OCI-LY3 (cell line): Measurements from ENCODE around the gene CD83.

Source experiments
- EZH2phosphoT487 ChIP-seq: fragments of 200-600 bp; shearing (Covaris generic); IDR thresholded peaks from 2 replicates; pipeline ENCODE4 v1.6.1; 2018; ENCODE audit warnings: antibody characterized with exemption, mixed run types, low read depth
- TF ChIP-seq, protein P1 (sequence below): fragments of 200-600, 300-600 bp; sonication (generic); IDR thresholded peaks from 2 replicates; pipeline ENCODE4 v1.5.1; 2014; ENCODE audit warnings: antibody characterized with exemption, low read length, low read depth

DNA sequence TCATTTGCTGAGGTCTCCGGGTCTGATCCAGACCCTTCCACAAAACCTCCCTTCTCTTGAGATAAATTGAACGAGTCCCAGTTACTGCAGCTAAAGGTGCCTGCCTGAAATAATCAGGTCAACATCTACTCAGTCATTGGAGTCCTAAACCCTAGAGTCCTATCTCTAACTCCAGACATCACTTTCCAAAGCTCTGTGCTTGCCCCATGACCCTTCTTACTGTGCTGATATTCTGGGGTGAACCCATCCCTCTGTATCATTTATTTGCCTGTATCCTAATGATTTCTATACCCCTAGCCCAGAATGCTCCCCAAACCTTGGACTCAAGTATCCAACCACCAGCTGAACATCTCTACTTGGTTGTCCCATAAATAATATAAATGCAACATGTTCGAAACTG is 35.7 kb downstream of the CD83 start:
- TF ChIP-seq, protein P1, sequence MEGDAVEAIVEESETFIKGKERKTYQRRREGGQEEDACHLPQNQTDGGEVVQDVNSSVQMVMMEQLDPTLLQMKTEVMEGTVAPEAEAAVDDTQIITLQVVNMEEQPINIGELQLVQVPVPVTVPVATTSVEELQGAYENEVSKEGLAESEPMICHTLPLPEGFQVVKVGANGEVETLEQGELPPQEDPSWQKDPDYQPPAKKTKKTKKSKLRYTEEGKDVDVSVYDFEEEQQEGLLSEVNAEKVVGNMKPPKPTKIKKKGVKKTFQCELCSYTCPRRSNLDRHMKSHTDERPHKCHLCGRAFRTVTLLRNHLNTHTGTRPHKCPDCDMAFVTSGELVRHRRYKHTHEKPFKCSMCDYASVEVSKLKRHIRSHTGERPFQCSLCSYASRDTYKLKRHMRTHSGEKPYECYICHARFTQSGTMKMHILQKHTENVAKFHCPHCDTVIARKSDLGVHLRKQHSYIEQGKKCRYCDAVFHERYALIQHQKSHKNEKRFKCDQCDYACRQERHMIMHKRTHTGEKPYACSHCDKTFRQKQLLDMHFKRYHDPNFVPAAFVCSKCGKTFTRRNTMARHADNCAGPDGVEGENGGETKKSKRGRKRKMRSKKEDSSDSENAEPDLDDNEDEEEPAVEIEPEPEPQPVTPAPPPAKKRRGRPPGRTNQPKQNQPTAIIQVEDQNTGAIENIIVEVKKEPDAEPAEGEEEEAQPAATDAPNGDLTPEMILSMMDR: no peak
- TF ChIP-seq EZH2phosphoT487: no peak
